ENCODE data around the gene ZSWIM6.
"Not testable (repeated sequence)": the region's sequence is repeated elsewhere in the genome, so short reads cannot be mapped to it uniquely, and the experiment has no call there.

The ZSWIM6 gene

GRCh38 chr5:61409568-61409967, 77.5 kb downstream of the ZSWIM6 start:
- Mint-ChIP-seq H3K27me3 (peaks cover 13% of the 10 kb centered on the region), H3K27ac (no peak overlapping the region), H3K36me3 (ENCODE audit: low read depth) (no peaks in the 10 kb centered on the region), H3K4me3 (no peak overlapping the region), H3K9me3 (no peaks in the 10 kb centered on the region), H3K4me1 (peaks cover 33% of the 10 kb centered on the region)
- DNase-seq (no peak), ATAC-seq (no peak)

- Mint-ChIP-seq H3K36me3 (ENCODE audit: low read depth) (no peaks in the 10 kb centered on the region), H3K9me3 (no peaks in the 10 kb centered on the region), H3K27ac (no peak overlapping the region), H3K4me1 (peaks cover 35% of the 10 kb centered on the region), H3K27me3 (peaks cover 10% of the 10 kb centered on the region), H3K4me3 (no peak overlapping the region)
- ATAC-seq (no peak), DNase-seq (no peak)
These were observed 78.8 kb downstream of the ZSWIM6 start for GRCh38 chr5:61410811-61411210.

- peaks cover 41% of the 10 kb centered on the region for H3K4me1 Mint-ChIP-seq
These were observed 80.3 kb downstream of the ZSWIM6 start for GRCh38 chr5:61412361-61412760.

GRCh38 chr5:61413205-61413604, 81.1 kb downstream of the ZSWIM6 start:
- not testable (repeated sequence) for H3K9me3 Mint-ChIP-seq; DNase-seq; H3K27me3 Mint-ChIP-seq; H3K36me3 Mint-ChIP-seq (ENCODE audit: low read depth); ATAC-seq; H3K27ac Mint-ChIP-seq; H3K4me3 Mint-ChIP-seq
- H3K4me1 Mint-ChIP-seq: peaks cover 36% of the 10 kb centered on the region

More at GRCh38 chr5:61412361-61412760, 80.3 kb downstream of the ZSWIM6 start:
- Mint-ChIP-seq H3K4me3 (no peak overlapping the region), H3K27ac (no peak overlapping the region), H3K27me3 (peaks cover 10% of the 10 kb centered on the region), H3K36me3 (ENCODE audit: low read depth) (no peaks in the 10 kb centered on the region), H3K9me3 (no peaks in the 10 kb centered on the region)
- DNase-seq (no peak), ATAC-seq (no peak)

- DNase-seq (no peak), ATAC-seq (no peak)
- Mint-ChIP-seq H3K36me3 (ENCODE audit: low read depth) (no peaks in the 10 kb centered on the region), H3K4me1 (peaks cover 25% of the 10 kb centered on the region), H3K4me3 (no peak overlapping the region), H3K9me3 (no peaks in the 10 kb centered on the region), H3K27me3 (no peaks in the 10 kb centered on the region), H3K27ac (no peak overlapping the region)
These were observed 82.7 kb downstream of the ZSWIM6 start for GRCh38 chr5:61414806-61415205.

GRCh38 chr5:61416010-61416409, 84.0 kb downstream of the ZSWIM6 start:
- DNase-seq (no peak), ATAC-seq (no peak)
- Mint-ChIP-seq H3K27ac (no peak overlapping the region), H3K9me3 (no peaks in the 10 kb centered on the region), H3K27me3 (no peaks in the 10 kb centered on the region), H3K4me3 (no peak overlapping the region), H3K4me1 (peaks cover 24% of the 10 kb centered on the region), H3K36me3 (ENCODE audit: low read depth) (no peaks in the 10 kb centered on the region)

GRCh38 chr5:61416420-61416819, 84.4 kb downstream of the ZSWIM6 start:
- Mint-ChIP-seq H3K4me1 (peaks cover 24% of the 10 kb centered on the region), H3K36me3 (ENCODE audit: low read depth) (peaks cover 3% of the 10 kb centered on the region), H3K27ac (no peak overlapping the region), H3K4me3 (no peak overlapping the region), H3K27me3 (no peaks in the 10 kb centered on the region), H3K9me3 (peaks cover 4% of the 10 kb centered on the region)
- ATAC-seq (no peak), DNase-seq (no peak)

GRCh38 chr5:61417340-61417739, 85.3 kb downstream of the ZSWIM6 start:
- no peaks in the 10 kb centered on the region for H3K27me3 Mint-ChIP-seq
- peaks cover 10% of the 10 kb centered on the region for H3K9me3 Mint-ChIP-seq
- peaks cover 24% of the 10 kb centered on the region for H3K4me1 Mint-ChIP-seq
- H3K4me3 Mint-ChIP-seq: no peak overlapping the region
- ATAC-seq (no peak), DNase-seq (no peak)
- no peak overlapping the region for H3K27ac Mint-ChIP-seq
- peaks cover 4% of the 10 kb centered on the region for H3K36me3 Mint-ChIP-seq (ENCODE audit: low read depth)

- peaks cover 24% of the 10 kb centered on the region for H3K4me1 Mint-ChIP-seq
- H3K36me3 Mint-ChIP-seq (ENCODE audit: low read depth): peaks cover 4% of the 10 kb centered on the region
- no peaks in the 10 kb centered on the region for H3K27me3 Mint-ChIP-seq
- peaks cover 10% of the 10 kb centered on the region for H3K9me3 Mint-ChIP-seq
- ATAC-seq (no peak), DNase-seq (no peak)
- H3K27ac Mint-ChIP-seq: no peak overlapping the region
- no peak overlapping the region for H3K4me3 Mint-ChIP-seq
These were observed 85.8 kb downstream of the ZSWIM6 start for GRCh38 chr5:61417851-61418250.

GRCh38 chr5:61419106-61419505, 87.0 kb downstream of the ZSWIM6 start:
- H3K4me1 Mint-ChIP-seq: peaks cover 30% of the 10 kb centered on the region
- no peak overlapping the region for H3K27ac Mint-ChIP-seq
- DNase-seq (no peak), ATAC-seq (no peak)
- peaks cover 10% of the 10 kb centered on the region for H3K9me3 Mint-ChIP-seq
- H3K36me3 Mint-ChIP-seq (ENCODE audit: low read depth): peaks cover 4% of the 10 kb centered on the region
- no peak overlapping the region for H3K4me3 Mint-ChIP-seq
- H3K27me3 Mint-ChIP-seq: no peaks in the 10 kb centered on the region

- no peak for DNase-seq
- no peak for ATAC-seq
- H3K4me3 Mint-ChIP-seq: no peak overlapping the region
- H3K9me3 Mint-ChIP-seq: peaks cover 10% of the 10 kb centered on the region
- peaks cover 31% of the 10 kb centered on the region for H3K4me1 Mint-ChIP-seq
- H3K27ac Mint-ChIP-seq: no peak overlapping the region
- no peaks in the 10 kb centered on the region for H3K27me3 Mint-ChIP-seq
- peaks cover 4% of the 10 kb centered on the region for H3K36me3 Mint-ChIP-seq (ENCODE audit: low read depth)
These were observed 88.0 kb downstream of the ZSWIM6 start for GRCh38 chr5:61420016-61420415.

- peaks cover 10% of the 10 kb centered on the region for H3K9me3 Mint-ChIP-seq
- H3K4me3 Mint-ChIP-seq; H3K27me3 Mint-ChIP-seq; H3K36me3 Mint-ChIP-seq (ENCODE audit: low read depth); H3K27ac Mint-ChIP-seq; DNase-seq; ATAC-seq: not testable (repeated sequence)
- peaks cover 23% of the 10 kb centered on the region for H3K4me1 Mint-ChIP-seq
These were observed 89.2 kb downstream of the ZSWIM6 start for GRCh38 chr5:61421262-61421661.

GRCh38 chr5:61423487-61424145, 91.6 kb downstream of the ZSWIM6 start:
- H3K36me3 Mint-ChIP-seq (ENCODE audit: low read depth): peaks cover 4% of the 10 kb centered on the region
- DNase-seq (no peak), ATAC-seq (no peak)
- peaks cover 10% of the 10 kb centered on the region for H3K9me3 Mint-ChIP-seq
- H3K4me1 Mint-ChIP-seq: peaks cover 15% of the 10 kb centered on the region
- H3K4me3 Mint-ChIP-seq: no peak overlapping the region
- H3K27ac Mint-ChIP-seq: no peak overlapping the region
- no peaks in the 10 kb centered on the region for H3K27me3 Mint-ChIP-seq

GRCh38 chr5:61425918-61426317, 93.9 kb downstream of the ZSWIM6 start:
- no peak overlapping the region for H3K4me3 Mint-ChIP-seq
- H3K27me3 Mint-ChIP-seq: no peaks in the 10 kb centered on the region
- peaks cover 4% of the 10 kb centered on the region for H3K36me3 Mint-ChIP-seq (ENCODE audit: low read depth)
- DNase-seq: no peak
- H3K9me3 Mint-ChIP-seq: peaks cover 10% of the 10 kb centered on the region
- peaks cover 18% of the 10 kb centered on the region for H3K4me1 Mint-ChIP-seq
- H3K27ac Mint-ChIP-seq: no peak overlapping the region
- no peak for ATAC-seq

GRCh38 chr5:61429906-61430305, 97.8 kb downstream of the ZSWIM6 start:
- H3K27me3 Mint-ChIP-seq: no peaks in the 10 kb centered on the region
- H3K9me3 Mint-ChIP-seq: no peaks in the 10 kb centered on the region
- no peak overlapping the region for H3K4me3 Mint-ChIP-seq
- H3K4me1 Mint-ChIP-seq: peaks cover 9% of the 10 kb centered on the region
- peaks cover 2% of the 10 kb centered on the region for H3K36me3 Mint-ChIP-seq (ENCODE audit: low read depth)
- ATAC-seq (no peak), DNase-seq (no peak)
- H3K27ac Mint-ChIP-seq: peak overlapping the region; percentile 7
